ENCODE results near the gene NUFIP1.

DNA sequence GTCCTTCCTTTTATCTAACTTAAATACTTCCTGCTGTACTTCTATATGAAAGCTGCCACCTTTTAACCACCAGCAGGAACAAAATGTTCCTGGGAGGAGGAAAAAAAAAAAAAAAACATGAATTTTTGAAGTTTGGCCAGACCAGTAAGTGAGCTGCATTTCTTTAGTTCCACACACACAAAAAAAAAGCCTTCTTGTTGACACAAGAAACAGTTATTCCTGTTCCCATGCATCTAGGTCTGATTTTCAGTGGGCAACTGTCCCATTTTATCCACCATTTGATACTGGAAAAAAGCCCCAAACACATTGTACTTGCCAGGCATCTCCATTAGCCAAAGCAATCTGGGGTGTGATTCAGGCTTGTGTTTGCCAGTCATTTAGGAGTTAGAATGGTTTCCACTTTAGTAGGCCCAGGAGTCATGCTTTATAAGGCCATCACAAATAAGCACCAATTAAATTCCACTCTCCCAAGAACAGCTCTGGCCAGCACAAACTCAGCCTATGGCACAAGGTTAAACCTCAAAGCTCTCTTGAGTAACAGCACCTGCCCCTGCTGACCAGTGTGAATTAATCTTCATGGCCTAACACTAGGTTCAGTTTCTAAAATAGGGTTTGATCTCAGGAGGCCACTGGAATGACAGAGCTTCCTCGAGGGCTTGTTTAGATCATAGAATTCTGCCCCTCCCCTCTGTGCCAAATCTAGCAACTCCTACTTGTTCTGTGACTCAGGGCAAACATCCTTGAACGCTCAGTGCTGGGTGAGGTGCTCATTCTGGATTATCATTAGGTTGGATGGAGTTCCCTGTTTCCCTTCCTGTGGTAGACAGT lies 67.1 kb downstream of the NUFIP1 start:
- TF ChIP-seq, protein P1, sequence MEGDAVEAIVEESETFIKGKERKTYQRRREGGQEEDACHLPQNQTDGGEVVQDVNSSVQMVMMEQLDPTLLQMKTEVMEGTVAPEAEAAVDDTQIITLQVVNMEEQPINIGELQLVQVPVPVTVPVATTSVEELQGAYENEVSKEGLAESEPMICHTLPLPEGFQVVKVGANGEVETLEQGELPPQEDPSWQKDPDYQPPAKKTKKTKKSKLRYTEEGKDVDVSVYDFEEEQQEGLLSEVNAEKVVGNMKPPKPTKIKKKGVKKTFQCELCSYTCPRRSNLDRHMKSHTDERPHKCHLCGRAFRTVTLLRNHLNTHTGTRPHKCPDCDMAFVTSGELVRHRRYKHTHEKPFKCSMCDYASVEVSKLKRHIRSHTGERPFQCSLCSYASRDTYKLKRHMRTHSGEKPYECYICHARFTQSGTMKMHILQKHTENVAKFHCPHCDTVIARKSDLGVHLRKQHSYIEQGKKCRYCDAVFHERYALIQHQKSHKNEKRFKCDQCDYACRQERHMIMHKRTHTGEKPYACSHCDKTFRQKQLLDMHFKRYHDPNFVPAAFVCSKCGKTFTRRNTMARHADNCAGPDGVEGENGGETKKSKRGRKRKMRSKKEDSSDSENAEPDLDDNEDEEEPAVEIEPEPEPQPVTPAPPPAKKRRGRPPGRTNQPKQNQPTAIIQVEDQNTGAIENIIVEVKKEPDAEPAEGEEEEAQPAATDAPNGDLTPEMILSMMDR (IDR thresholded peaks at IDR 0.05) = no peak
- TF ChIP-seq POLR2A (IDR thresholded peaks at IDR 0.05) = no peak
